T-cell (primary cell): ENCODE data around the gene ST6GALNAC3. TPM values are rescaled to one million over a fixed set of nuclear protein-coding genes. Genes with fewer than 3 reads are reported as not detected.
A peak's percentile ranks its signal among the peaks of the same experiment; 100 is the strongest.

Experiments used
- ATAC-seq, 4 experiments: fragments of 200-7000 bp in 3 of 4; fragments of 150-1000 bp in 1 of 4; cut with Tn5 transposase; replicated peaks in 1 of 4; 1 replicate in 3 of 4; 2 replicates in 1 of 4; pipeline ENCODE4 v1.10.0; 2021; ENCODE audit warnings: moderate library complexity in 3 of 4, mild to moderate bottlenecking in 2 of 4, moderate number of reproducible peaks in 1 of 4
- CTCF ChIA-PET, 2 donors: fragments of 300-600 bp; sonication (Branson Sonifier 250); formaldehyde crosslinking; loops; one replicate each; lab custom pipeline; 2022; ENCODE audit warnings: antibody characterized with exemption in 2 of 2; lab: Charles Lee
- POLR2A ChIA-PET, 2 donors: fragments of 300-600 bp; sonication (Branson Sonifier 250); formaldehyde crosslinking; loops; one replicate each; lab custom pipeline; 2022; ENCODE audit warnings: antibody characterized with exemption in 2 of 2; lab: Charles Lee
- DNase-seq, 35 experiments: peaks; one replicate each; pipeline versions ENCODE4 v3.0.0 to v3.0.0-alpha.2; 2013 to 2023
- H3K27ac ChIP-seq: one replicate; pipeline ENCODE4 v1.5.1; 2013; ENCODE audit warnings: low read length
- H3K27me3 ChIP-seq, 2 experiments: replicated peaks in 1 of 2; 1 replicate in 1 of 2; 2 replicates in 1 of 2; pipeline versions ENCODE4 v1.6.1 to v1.7.0; 2013; ENCODE audit warnings: low read length in 1 of 2, mixed read lengths in 1 of 2; ENCODE audit not compliant: control insufficient read depth in 2 of 2, insufficient read depth in 2 of 2; ENCODE audit errors: extremely low read depth in 1 of 2
- H3K36me3 ChIP-seq, 2 donors: 1 replicate in 1 of 2; 2 replicates in 1 of 2; pipeline versions ENCODE4 v1.6.1 to v1.7.0; 2013; ENCODE audit warnings: low read length in 1 of 2; ENCODE audit not compliant: control insufficient read depth in 2 of 2, insufficient read depth in 1 of 2; ENCODE audit errors: extremely low read depth in 1 of 2
- H3K4me1 ChIP-seq, 2 experiments: 1 replicate in 1 of 2; 2 replicates in 1 of 2; pipeline versions ENCODE4 v1.6.1 to v1.7.0; 2013; ENCODE audit warnings: low read length in 2 of 2, mixed read lengths in 1 of 2; ENCODE audit not compliant: insufficient read depth in 2 of 2, control insufficient read depth in 1 of 2; ENCODE audit errors: extremely low read depth in 1 of 2
- H3K4me3 ChIP-seq, 2 donors: 1 replicate in 1 of 2; 2 replicates in 1 of 2; pipeline versions ENCODE4 v1.5.1 to v1.7.0; 2013; ENCODE audit warnings: mild to moderate bottlenecking in 2 of 2, low read length in 1 of 2, moderate library complexity in 1 of 2; ENCODE audit not compliant: control insufficient read depth in 1 of 2; ENCODE audit errors: extremely low read depth in 1 of 2
- H3K9me3 ChIP-seq: 2 replicates; pipeline ENCODE4 v1.7.0; 2013
- H3K27ac Mint-ChIP-seq, 2 donors: one replicate each; pipeline ENCODE4 v1.8.0; 2020 to 2021; ENCODE audit warnings: mild to moderate bottlenecking in 2 of 2, mixed read lengths in 2 of 2
- H3K27me3 Mint-ChIP-seq, 2 donors: one replicate each; pipeline ENCODE4 v1.8.0; 2021 to 2022; ENCODE audit warnings: mixed read lengths in 2 of 2
- H3K36me3 Mint-ChIP-seq: one replicate; pipeline ENCODE4 v1.8.0; 2021; ENCODE audit warnings: mixed read lengths
- H3K4me1 Mint-ChIP-seq, 3 donors: one replicate each; pipeline ENCODE4 v1.8.0; 2020 to 2022; ENCODE audit warnings: mixed read lengths in 3 of 3, mild to moderate bottlenecking in 1 of 3
- H3K4me3 Mint-ChIP-seq, 3 donors: one replicate each; pipeline ENCODE4 v1.8.0; 2020 to 2022; ENCODE audit warnings: mild to moderate bottlenecking in 3 of 3, mixed read lengths in 3 of 3, moderate library complexity in 3 of 3
- H3K9me3 Mint-ChIP-seq, 3 donors: one replicate each; pipeline ENCODE4 v1.8.0; 2020 to 2022; ENCODE audit warnings: mixed read lengths in 3 of 3
- WGBS: methylation state at CpG from one replicate; pipeline ENCODE4 v1.1.5; 2013; ENCODE audit warnings: missing lambda C conversion rate; ENCODE audit not compliant: insufficient coverage; 5-methylcytosine and 5-hydroxymethylcytosine counted together
- total RNA-seq, 35 experiments: library from RNA in 6 of 35; stranded (reverse) in 6 of 35; fragments of 120-200 nt in 1 of 35; gene quantifications; one replicate each; pipeline versions ENCODE4 v1.2.1 to v1.2.4 and lab custom pipeline; 2013 to 2026

The ST6GALNAC3 gene
- total RNA-seq, 5 donors from 2014 or later (not counting 1 experiment from before 2014, with no cell fraction given), result 0.33 to 6.6 (median 1.5) TPM

- ChIA-PET CTCF (interaction anchor here in 1 of 2 donors (0.9 kb wide), 1 partner anchor 9 kb away, joined by 3 read pairs; no protein-coding TSS in a partner anchor), POLR2A (no interaction called here)
- Histone ChIP-seq H3K4me1 (peaks cover 0 to 9% of the 10 kb centered on the region in 2 experiments), H3K9me3 (no peaks in the 10 kb centered on the region), H3K4me3 (no peak overlapping the region), H3K36me3 (peaks cover 0 to 4% of the 10 kb centered on the region in 2 donors), H3K27ac (no peak overlapping the region), H3K27me3 (no peaks in the 10 kb centered on the region)
- Mint-ChIP-seq H3K9me3 (peaks cover 8 to 17% (median 13%) of the 10 kb centered on the region in 3 donors), H3K27me3 (no peaks in the 10 kb centered on the region), H3K27ac (no peak overlapping the region), H3K4me1 (peaks cover 0 to 9% (median 0%) of the 10 kb centered on the region in 3 donors), H3K4me3 (no peak overlapping the region), H3K36me3 (peaks cover 1% of the 10 kb centered on the region)
- no peak for DNase-seq
- ATAC-seq, result no peak
These were observed 89.6 kb downstream of the ST6GALNAC3 start for GRCh38 chr1:76164165-76164564.

- POLR2A ChIA-PET, result no interaction called here
- WGBS, result no CpG with 5 or more reads among the region's 2 CpGs
- ATAC-seq (peak in 1 of 4 experiments; percentile 45), DNase-seq (peak in 4 of 35 experiments; percentile 5 to 12 (median 8))
- Histone ChIP-seq H3K4me3 (peak overlapping the region in 1 of 2 donors; percentile 32), H3K27me3 (peaks cover 0 to 4% of the 10 kb centered on the region in 2 experiments), H3K36me3 (no peaks in the 10 kb centered on the region), H3K9me3 (no peaks in the 10 kb centered on the region), H3K4me1 (peaks cover 5 to 8% of the 10 kb centered on the region in 2 experiments), H3K27ac (no peak overlapping the region)
- H3K27me3 Mint-ChIP-seq, result peaks cover 0 to 2% of the 10 kb centered on the region in 2 donors
- CTCF ChIA-PET, result interaction anchor here in 1 of 2 donors (2.0 kb wide), 1 partner anchor 15 kb away, joined by 7 read pairs; no protein-coding TSS in a partner anchor
- H3K36me3 Mint-ChIP-seq, result peaks cover 3% of the 10 kb centered on the region
- H3K4me3 Mint-ChIP-seq, result peak overlapping the region in 1 of 3 donors; percentile 22
- peaks cover 0 to 27% (median 5%) of the 10 kb centered on the region in 3 donors for H3K4me1 Mint-ChIP-seq
- H3K9me3 Mint-ChIP-seq, result peaks cover 11 to 20% (median 13%) of the 10 kb centered on the region in 3 donors
- no peak overlapping the region for H3K27ac Mint-ChIP-seq
These were observed 95.5 kb downstream of the ST6GALNAC3 start for GRCh38 chr1:76170084-76170483.

GRCh38 chr1:76170513-76170912, 96.0 kb downstream of the ST6GALNAC3 start:
- no CpG with 5 or more reads among the region's 2 CpGs for WGBS
- ATAC-seq, result peak in 2 of 4 experiments; percentile 51 to 68
- no peaks in the 10 kb centered on the region for H3K36me3 ChIP-seq
- H3K36me3 Mint-ChIP-seq, result peaks cover 3% of the 10 kb centered on the region
- ChIA-PET CTCF (interaction anchor here in 1 of 2 donors (2.0 kb wide), 1 partner anchor 16 kb away, joined by 7 read pairs; no protein-coding TSS in a partner anchor), POLR2A (no interaction called here)
- peaks cover 0 to 27% (median 5%) of the 10 kb centered on the region in 3 donors for H3K4me1 Mint-ChIP-seq
- no peaks in the 10 kb centered on the region for H3K9me3 ChIP-seq
- H3K4me1 ChIP-seq, result peaks cover 5 to 8% of the 10 kb centered on the region in 2 experiments
- peak overlapping the region in 1 of 2 donors; percentile 32 for H3K4me3 ChIP-seq
- DNase-seq, result peak in 1 of 35 experiments; percentile 22
- H3K27me3 Mint-ChIP-seq, result peaks cover 0 to 2% of the 10 kb centered on the region in 2 donors
- no peak overlapping the region for H3K27ac Mint-ChIP-seq
- peak overlapping the region in 1 of 3 donors; percentile 22 for H3K4me3 Mint-ChIP-seq
- H3K27me3 ChIP-seq, result peaks cover 0 to 4% of the 10 kb centered on the region in 2 experiments
- H3K9me3 Mint-ChIP-seq, result peaks cover 11 to 20% (median 13%) of the 10 kb centered on the region in 3 donors
- no peak overlapping the region for H3K27ac ChIP-seq

- Histone ChIP-seq H3K4me1 (peaks cover 0 to 4% of the 10 kb centered on the region in 2 experiments), H3K27me3 (no peaks in the 10 kb centered on the region), H3K9me3 (no peaks in the 10 kb centered on the region), H3K27ac (no peak overlapping the region), H3K36me3 (no peaks in the 10 kb centered on the region), H3K4me3 (no peak overlapping the region)
- POLR2A ChIA-PET, result no interaction called here
- WGBS, result 35% methylated on average over 2 of the region's 2 CpGs
- DNase-seq, result no peak
- ATAC-seq, result no peak
- no peaks in the 10 kb centered on the region for H3K9me3 Mint-ChIP-seq
- no peaks in the 10 kb centered on the region for H3K36me3 Mint-ChIP-seq
- H3K27ac Mint-ChIP-seq, result no peak overlapping the region
- CTCF ChIA-PET, result interaction anchor here in 1 of 2 donors (1.9 kb wide), 1 partner anchor 21 kb away, joined by 5 read pairs; no protein-coding TSS in a partner anchor
- no peak overlapping the region for H3K4me3 Mint-ChIP-seq
- peaks cover 4 to 36% (median 11%) of the 10 kb centered on the region in 3 donors for H3K4me1 Mint-ChIP-seq
- peaks cover 0 to 2% of the 10 kb centered on the region in 2 donors for H3K27me3 Mint-ChIP-seq
These were observed 101.5 kb downstream of the ST6GALNAC3 start for GRCh38 chr1:76176000-76176399.

GRCh38 chr1:76177615-76178014, 103.1 kb downstream of the ST6GALNAC3 start:
- DNase-seq (no peak), ATAC-seq (no peak)
- Histone ChIP-seq H3K4me1 (peaks cover 0 to 4% of the 10 kb centered on the region in 2 experiments), H3K27me3 (no peaks in the 10 kb centered on the region), H3K9me3 (no peaks in the 10 kb centered on the region), H3K4me3 (no peak overlapping the region), H3K36me3 (no peaks in the 10 kb centered on the region), H3K27ac (no peak overlapping the region)
- H3K27me3 Mint-ChIP-seq, result no peaks in the 10 kb centered on the region
- H3K27ac Mint-ChIP-seq, result no peak overlapping the region
- H3K36me3 Mint-ChIP-seq, result no peaks in the 10 kb centered on the region
- H3K4me1 Mint-ChIP-seq, result peaks cover 4 to 24% (median 11%) of the 10 kb centered on the region in 3 donors
- H3K9me3 Mint-ChIP-seq, result no peaks in the 10 kb centered on the region
- ChIA-PET CTCF (interaction anchor here in 1 of 2 donors (0.6 kb wide), 1 partner anchor 13 kb away, joined by 3 read pairs; no protein-coding TSS in a partner anchor), POLR2A (no interaction called here)
- WGBS, result 100% methylated on average over 2 of the region's 8 CpGs
- H3K4me3 Mint-ChIP-seq, result no peak overlapping the region

- POLR2A ChIA-PET, result no interaction called here
- H3K9me3 Mint-ChIP-seq, result no peaks in the 10 kb centered on the region
- H3K27me3 Mint-ChIP-seq, result no peaks in the 10 kb centered on the region
These were observed 104.7 kb downstream of the ST6GALNAC3 start for GRCh38 chr1:76179219-76179698.

More at GRCh38 chr1:76179219-76179698, 104.7 kb downstream of the ST6GALNAC3 start:
- H3K4me1 ChIP-seq, result peaks cover 0 to 4% of the 10 kb centered on the region in 2 experiments
- no peaks in the 10 kb centered on the region for H3K36me3 ChIP-seq
- no peaks in the 10 kb centered on the region for H3K9me3 ChIP-seq
- no peak overlapping the region for H3K27ac ChIP-seq
- DNase-seq (no peak), ATAC-seq (no peak)
- no peak overlapping the region for H3K4me3 ChIP-seq
- H3K27me3 ChIP-seq, result no peaks in the 10 kb centered on the region
- H3K27ac Mint-ChIP-seq, result no peak overlapping the region
- no peak overlapping the region for H3K4me3 Mint-ChIP-seq
- H3K4me1 Mint-ChIP-seq, result peaks cover 4 to 24% (median 11%) of the 10 kb centered on the region in 3 donors
- CTCF ChIA-PET, result no interaction called here
- H3K36me3 Mint-ChIP-seq, result no peaks in the 10 kb centered on the region
